Sigmoid colon (tissue), 7 donors: ENCODE results near the gene F13B. TPM values are rescaled to one million over a fixed set of nuclear protein-coding genes. Genes with fewer than 3 reads are reported as not detected.
"Not testable (repeated sequence)": the region's sequence is repeated elsewhere in the genome, so short reads cannot be mapped to it uniquely, and the experiment has no call there.

Experiments
- DNase-seq: peaks from one replicate; pipeline ENCODE4 v3.0.0-alpha.2; 2019
- H3K27ac ChIP-seq, 4 donors: fragments of 200-600 bp; sonication (generic); one replicate each; pipeline ENCODE4 v1.5.1; 2016 to 2019; ENCODE audit warnings: mild to moderate bottlenecking in 1 of 4
- H3K27me3 ChIP-seq, 3 donors: fragments of 200-600 bp; sonication (generic); one replicate each; pipeline ENCODE4 v1.5.1; 2019; ENCODE audit warnings: mild to moderate bottlenecking in 1 of 3
- H3K36me3 ChIP-seq, 4 donors: fragments of 200-600 bp; sonication (generic); one replicate each; pipeline ENCODE4 v1.5.1; 2016 to 2019
- H3K4me1 ChIP-seq, 4 donors: fragments of 200-600 bp; sonication (generic); one replicate each; pipeline ENCODE4 v1.5.1; 2017 to 2019
- H3K4me3 ChIP-seq, 4 donors: fragments of 200-600 bp; sonication (generic); one replicate each; pipeline ENCODE4 v1.5.1; 2017 to 2019; ENCODE audit warnings: mild to moderate bottlenecking in 2 of 4, moderate library complexity in 1 of 4
- H3K9me3 ChIP-seq, 4 donors: fragments of 200-600 bp in 3 of 4; sonication (generic) in 3 of 4; one replicate each; pipeline versions ENCODE4 v1.5.1 to v1.6.1; 2013 to 2019
- EP300 ChIP-seq, 4 donors: sonication (generic); formaldehyde crosslinking; IDR thresholded peaks; one replicate each; pipeline ENCODE4 v1.6.1; 2017; ENCODE audit warnings: antibody characterized with exemption in 4 of 4
- POLR2A ChIP-seq, 2 donors: fragments of 450-650 bp; IDR thresholded peaks; one replicate each; pipeline ENCODE4 v1.6.1; 2016; ENCODE audit warnings: antibody characterized with exemption in 2 of 2, mild to moderate bottlenecking in 2 of 2, moderate library complexity in 2 of 2
- POLR2AphosphoS5 ChIP-seq, 4 donors: sonication (generic); formaldehyde crosslinking; IDR thresholded peaks; one replicate each; pipeline ENCODE4 v1.6.1; 2017; ENCODE audit warnings: antibody characterized with exemption in 4 of 4
- WGBS, 2 donors: extraction: QIAGEN DNeasy Blood & Tissue Kit; methylation state at CpG; one replicate each; pipeline ENCODE4 v1.1.7; 2013; 5-methylcytosine and 5-hydroxymethylcytosine counted together
- intact Hi-C: fragments of 100-400 bp; cut with DNase I; formaldehyde crosslinking; loops from one replicate; pipeline ENCODE4 v1.15.1; 2023
- polyA plus RNA-seq, 3 donors: library from polyadenylated mRNA; stranded (reverse); fragments of 200-250 nt; gene quantifications; one replicate each; pipeline ENCODE4 v1.2.3, GENCODE V29; 2013
- total RNA-seq, 4 donors: library from RNA; depleted of rRNA; stranded (reverse); fragments of >200 nt; gene quantifications; one replicate each; pipeline ENCODE4 v1.1.0, GENCODE V29; 2016
- TF ChIP-seq, protein P1 (sequence below), 4 experiments: fragments of 450-650 bp in 3 of 4; fragments of 200-600 bp in 1 of 4; IDR thresholded peaks; one replicate each; pipeline ENCODE4 v1.5.1; 2016 to 2019; ENCODE audit warnings: antibody characterized with exemption in 4 of 4, mild to moderate bottlenecking in 3 of 4, moderate library complexity in 2 of 4
- donor health status: healthy with polysubstance abuse.
- donor health status: Bipolar disorder and iron deficiency.
- donor health status: healthy.

The F13B gene
- total and polyA plus RNA-seq, 7 donors = not detected

DNA sequence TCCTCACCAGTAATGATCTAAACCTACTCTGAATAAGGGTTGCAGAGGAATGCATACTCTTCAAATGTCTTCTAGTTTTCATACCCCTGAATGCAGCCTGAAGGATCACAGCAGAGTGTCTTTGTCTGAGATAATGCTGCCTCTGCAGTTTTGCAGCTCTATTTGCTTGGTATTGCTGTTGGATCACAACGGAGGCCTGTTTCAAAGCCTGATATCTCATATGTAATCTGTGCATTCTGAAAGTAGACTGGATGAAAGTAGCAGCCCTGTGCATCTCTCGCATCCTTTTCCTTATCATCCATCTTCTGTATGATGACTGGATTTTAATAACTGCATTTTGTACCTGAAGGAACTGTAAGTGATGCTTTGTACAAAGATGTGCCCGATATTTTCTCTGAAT is 34.9 kb upstream of the F13B start:
- Histone ChIP-seq H3K4me1 (peaks cover 0 to 6% (median 0%) of the 10 kb centered on the region in 4 donors), H3K36me3 (no peaks in the 10 kb centered on the region), H3K4me3 (no peak overlapping the region), H3K27ac (no peak overlapping the region), H3K27me3 (no peaks in the 10 kb centered on the region), H3K9me3 (no peaks in the 10 kb centered on the region)
- 85 to 94% methylated on average over 3 of the region's 3 CpGs for WGBS, 2 donors
- intact Hi-C loops = no loop called here
- DNase-seq = no peak
- TF ChIP-seq POLR2A (IDR thresholded peaks at IDR 0.05) (no peak), EP300 (IDR thresholded peaks at IDR 0.05) (no peak), POLR2AphosphoS5 (IDR thresholded peaks at IDR 0.05) (no peak)
- TF ChIP-seq, protein P1, sequence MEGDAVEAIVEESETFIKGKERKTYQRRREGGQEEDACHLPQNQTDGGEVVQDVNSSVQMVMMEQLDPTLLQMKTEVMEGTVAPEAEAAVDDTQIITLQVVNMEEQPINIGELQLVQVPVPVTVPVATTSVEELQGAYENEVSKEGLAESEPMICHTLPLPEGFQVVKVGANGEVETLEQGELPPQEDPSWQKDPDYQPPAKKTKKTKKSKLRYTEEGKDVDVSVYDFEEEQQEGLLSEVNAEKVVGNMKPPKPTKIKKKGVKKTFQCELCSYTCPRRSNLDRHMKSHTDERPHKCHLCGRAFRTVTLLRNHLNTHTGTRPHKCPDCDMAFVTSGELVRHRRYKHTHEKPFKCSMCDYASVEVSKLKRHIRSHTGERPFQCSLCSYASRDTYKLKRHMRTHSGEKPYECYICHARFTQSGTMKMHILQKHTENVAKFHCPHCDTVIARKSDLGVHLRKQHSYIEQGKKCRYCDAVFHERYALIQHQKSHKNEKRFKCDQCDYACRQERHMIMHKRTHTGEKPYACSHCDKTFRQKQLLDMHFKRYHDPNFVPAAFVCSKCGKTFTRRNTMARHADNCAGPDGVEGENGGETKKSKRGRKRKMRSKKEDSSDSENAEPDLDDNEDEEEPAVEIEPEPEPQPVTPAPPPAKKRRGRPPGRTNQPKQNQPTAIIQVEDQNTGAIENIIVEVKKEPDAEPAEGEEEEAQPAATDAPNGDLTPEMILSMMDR (IDR thresholded peaks at IDR 0.05) = no peak

DNA sequence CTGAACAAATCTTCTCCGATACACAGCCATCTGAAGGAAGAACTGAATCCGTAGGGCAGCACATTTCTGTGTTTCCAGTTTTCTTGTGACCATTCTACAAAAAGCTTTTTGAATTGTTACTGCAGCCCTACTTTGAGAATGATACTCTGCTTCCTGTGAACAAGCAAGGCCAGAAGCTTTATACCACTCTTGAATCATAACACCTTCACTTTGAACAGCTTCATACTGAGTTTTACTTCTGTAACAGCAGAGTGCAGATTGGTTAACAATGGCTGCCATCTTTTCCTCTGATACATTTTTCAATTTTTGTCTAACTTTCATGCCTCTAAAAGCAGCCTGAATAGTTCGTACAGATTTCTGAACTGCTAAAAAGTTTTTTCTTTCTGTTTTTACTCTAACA is 33.6 kb upstream of the F13B start:
- TF ChIP-seq, protein P1 (IDR thresholded peaks at IDR 0.05) = no peak
- no peak for TF ChIP-seq POLR2A (IDR thresholded peaks at IDR 0.05)
- TF ChIP-seq POLR2AphosphoS5 (IDR thresholded peaks at IDR 0.05) = no peak
- TF ChIP-seq EP300 (IDR thresholded peaks at IDR 0.05) = no peak
- intact Hi-C loops = no loop called here
- Histone ChIP-seq H3K4me1 (peaks cover 0 to 6% (median 0%) of the 10 kb centered on the region in 4 donors), H3K9me3 (no peaks in the 10 kb centered on the region), H3K4me3 (no peak overlapping the region), H3K27me3 (no peaks in the 10 kb centered on the region), H3K36me3 (no peaks in the 10 kb centered on the region), H3K27ac (no peak overlapping the region)
- 91 to 97% methylated on average over 3 of the region's 3 CpGs for WGBS, 2 donors
- no peak for DNase-seq

DNA sequence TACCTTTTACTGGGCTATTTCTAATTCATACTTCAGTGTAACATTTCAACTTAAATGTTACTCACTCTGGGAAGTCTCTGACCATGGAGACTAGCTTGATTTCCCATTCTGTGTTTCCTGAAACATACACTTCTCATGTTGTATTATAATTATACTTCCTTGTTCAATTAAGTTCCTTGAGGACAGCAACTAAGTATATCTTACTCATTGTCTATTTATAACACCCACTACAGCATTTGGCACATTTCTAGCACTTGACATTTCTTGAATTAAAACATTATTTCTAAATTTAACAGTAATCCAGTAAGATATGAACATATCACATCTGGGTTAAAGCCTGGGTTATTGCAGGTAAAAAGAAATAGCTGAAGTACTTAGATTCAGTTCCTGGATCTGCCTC is 32.4 kb upstream of the F13B start:
- Histone ChIP-seq H3K9me3 (no peaks in the 10 kb centered on the region), H3K27me3 (no peaks in the 10 kb centered on the region), H3K27ac (no peak overlapping the region), H3K4me3 (no peak overlapping the region), H3K4me1 (peaks cover 0 to 6% (median 0%) of the 10 kb centered on the region in 4 donors), H3K36me3 (no peaks in the 10 kb centered on the region)
- DNase-seq = no peak
- intact Hi-C loops = no loop called here
- no peak for TF ChIP-seq POLR2A (IDR thresholded peaks at IDR 0.05)
- no peak for TF ChIP-seq EP300 (IDR thresholded peaks at IDR 0.05)
- TF ChIP-seq POLR2AphosphoS5 (IDR thresholded peaks at IDR 0.05) = no peak
- TF ChIP-seq, protein P1 (IDR thresholded peaks at IDR 0.05) = no peak

DNA sequence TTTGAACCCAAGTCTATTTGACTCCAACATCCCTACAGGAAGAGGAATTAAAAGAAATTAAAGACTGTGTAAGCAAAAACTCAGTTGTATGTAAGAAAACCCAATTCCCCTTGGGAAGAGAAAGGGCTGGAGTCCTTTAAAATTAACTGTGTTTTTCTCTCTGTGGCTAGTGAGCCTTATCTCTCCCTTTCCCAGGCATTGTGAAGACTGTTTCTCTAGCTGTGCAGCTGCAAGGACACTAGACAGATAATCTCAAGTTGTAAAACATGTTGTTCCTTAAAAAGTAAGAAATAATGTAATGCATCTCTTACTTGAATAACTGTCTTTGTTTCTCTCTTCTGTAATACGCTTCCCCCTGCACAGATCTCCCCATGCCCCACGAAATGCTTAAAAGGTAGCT is 29.9 kb upstream of the F13B start:
- 98 to 100% methylated on average over 2 of the region's 2 CpGs for WGBS, 2 donors
- H3K36me3 ChIP-seq, DNase-seq, H3K27ac ChIP-seq, H3K9me3 ChIP-seq, H3K4me1 ChIP-seq, intact Hi-C loops, H3K4me3 ChIP-seq, H3K27me3 ChIP-seq: not testable (repeated sequence)

DNA sequence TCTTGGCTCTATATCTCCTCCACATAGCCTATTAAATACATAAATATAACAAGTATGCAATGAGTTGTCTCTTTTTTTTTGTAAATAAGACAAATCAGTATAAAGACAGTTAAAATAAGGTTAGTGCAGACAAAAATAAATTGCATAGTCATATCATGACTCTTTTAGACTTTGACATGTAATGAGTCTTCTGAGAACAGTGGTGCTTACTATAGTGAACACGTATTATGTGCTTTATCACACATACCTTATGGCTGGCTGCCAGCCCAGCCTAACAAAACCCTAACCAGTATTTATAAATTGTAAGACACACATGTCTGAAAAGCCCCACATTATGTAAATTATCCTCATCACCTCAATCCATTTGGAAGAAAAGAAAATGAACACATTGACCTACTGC is 29.1 kb upstream of the F13B start:
- no peaks in the 10 kb centered on the region for H3K27me3 ChIP-seq
- DNase-seq = no peak
- no peak overlapping the region for H3K4me3 ChIP-seq
- TF ChIP-seq EP300 (IDR thresholded peaks at IDR 0.05) (no peak), POLR2A (IDR thresholded peaks at IDR 0.05) (no peak), POLR2AphosphoS5 (IDR thresholded peaks at IDR 0.05) (no peak)
- TF ChIP-seq, protein P1 (IDR thresholded peaks at IDR 0.05) = no peak
- H3K27ac ChIP-seq = no peak overlapping the region
- no peaks in the 10 kb centered on the region for H3K4me1 ChIP-seq
- H3K9me3 ChIP-seq = no peaks in the 10 kb centered on the region
- WGBS, 2 donors = 29 to 62% methylated on average over 1 of the region's 1 CpG
- intact Hi-C loops = no loop called here
- H3K36me3 ChIP-seq = no peaks in the 10 kb centered on the region
